ENCODE results near the gene NUP93. TPM values are rescaled to one million over a fixed set of nuclear protein-coding genes. Genes with fewer than 3 reads are reported as not detected.

The NUP93 gene
- polyA plus RNA-seq, 1 of the 3 experiments (the other 2 are of a cell fraction): 43.1 TPM

DNA sequence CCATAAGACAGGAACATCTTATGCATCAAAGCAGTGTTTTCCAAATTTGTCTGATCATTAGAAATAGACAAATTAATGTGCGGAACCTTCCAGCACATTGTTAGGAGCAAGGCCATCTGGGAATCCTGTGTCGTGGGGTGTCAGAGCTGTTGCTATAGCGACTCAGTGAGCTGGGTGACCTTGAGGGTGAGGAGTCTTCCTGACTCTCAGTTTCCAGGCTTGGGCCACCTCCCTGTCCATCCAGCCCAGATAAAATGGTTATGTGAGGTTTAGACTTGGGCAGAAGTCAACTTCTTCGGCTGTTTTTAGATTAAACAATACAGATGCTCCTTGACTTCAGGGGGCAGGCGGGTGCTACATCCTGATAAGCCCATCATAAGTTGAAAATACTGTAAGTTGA is 27.1 kb upstream of the NUP93 start (continued):
- TF ChIP-seq YY1 (IDR thresholded peaks at IDR 0.05; ENCODE audit: low read depth): no peak
- TF ChIP-seq EP300 (IDR thresholded peaks at IDR 0.05; ENCODE audit: borderline replicate concordance in 1 of 2, low read depth in 1 of 2, low read length in 1 of 2): no peak
- TF ChIP-seq, protein P1, sequence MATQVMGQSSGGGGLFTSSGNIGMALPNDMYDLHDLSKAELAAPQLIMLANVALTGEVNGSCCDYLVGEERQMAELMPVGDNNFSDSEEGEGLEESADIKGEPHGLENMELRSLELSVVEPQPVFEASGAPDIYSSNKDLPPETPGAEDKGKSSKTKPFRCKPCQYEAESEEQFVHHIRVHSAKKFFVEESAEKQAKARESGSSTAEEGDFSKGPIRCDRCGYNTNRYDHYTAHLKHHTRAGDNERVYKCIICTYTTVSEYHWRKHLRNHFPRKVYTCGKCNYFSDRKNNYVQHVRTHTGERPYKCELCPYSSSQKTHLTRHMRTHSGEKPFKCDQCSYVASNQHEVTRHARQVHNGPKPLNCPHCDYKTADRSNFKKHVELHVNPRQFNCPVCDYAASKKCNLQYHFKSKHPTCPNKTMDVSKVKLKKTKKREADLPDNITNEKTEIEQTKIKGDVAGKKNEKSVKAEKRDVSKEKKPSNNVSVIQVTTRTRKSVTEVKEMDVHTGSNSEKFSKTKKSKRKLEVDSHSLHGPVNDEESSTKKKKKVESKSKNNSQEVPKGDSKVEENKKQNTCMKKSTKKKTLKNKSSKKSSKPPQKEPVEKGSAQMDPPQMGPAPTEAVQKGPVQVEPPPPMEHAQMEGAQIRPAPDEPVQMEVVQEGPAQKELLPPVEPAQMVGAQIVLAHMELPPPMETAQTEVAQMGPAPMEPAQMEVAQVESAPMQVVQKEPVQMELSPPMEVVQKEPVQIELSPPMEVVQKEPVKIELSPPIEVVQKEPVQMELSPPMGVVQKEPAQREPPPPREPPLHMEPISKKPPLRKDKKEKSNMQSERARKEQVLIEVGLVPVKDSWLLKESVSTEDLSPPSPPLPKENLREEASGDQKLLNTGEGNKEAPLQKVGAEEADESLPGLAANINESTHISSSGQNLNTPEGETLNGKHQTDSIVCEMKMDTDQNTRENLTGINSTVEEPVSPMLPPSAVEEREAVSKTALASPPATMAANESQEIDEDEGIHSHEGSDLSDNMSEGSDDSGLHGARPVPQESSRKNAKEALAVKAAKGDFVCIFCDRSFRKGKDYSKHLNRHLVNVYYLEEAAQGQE (IDR thresholded peaks at IDR 0.05; ENCODE audit: low read depth, low read length): no peak
- no peak for TF ChIP-seq FOXM1 (IDR thresholded peaks at IDR 0.05; ENCODE audit: low read depth)

DNA sequence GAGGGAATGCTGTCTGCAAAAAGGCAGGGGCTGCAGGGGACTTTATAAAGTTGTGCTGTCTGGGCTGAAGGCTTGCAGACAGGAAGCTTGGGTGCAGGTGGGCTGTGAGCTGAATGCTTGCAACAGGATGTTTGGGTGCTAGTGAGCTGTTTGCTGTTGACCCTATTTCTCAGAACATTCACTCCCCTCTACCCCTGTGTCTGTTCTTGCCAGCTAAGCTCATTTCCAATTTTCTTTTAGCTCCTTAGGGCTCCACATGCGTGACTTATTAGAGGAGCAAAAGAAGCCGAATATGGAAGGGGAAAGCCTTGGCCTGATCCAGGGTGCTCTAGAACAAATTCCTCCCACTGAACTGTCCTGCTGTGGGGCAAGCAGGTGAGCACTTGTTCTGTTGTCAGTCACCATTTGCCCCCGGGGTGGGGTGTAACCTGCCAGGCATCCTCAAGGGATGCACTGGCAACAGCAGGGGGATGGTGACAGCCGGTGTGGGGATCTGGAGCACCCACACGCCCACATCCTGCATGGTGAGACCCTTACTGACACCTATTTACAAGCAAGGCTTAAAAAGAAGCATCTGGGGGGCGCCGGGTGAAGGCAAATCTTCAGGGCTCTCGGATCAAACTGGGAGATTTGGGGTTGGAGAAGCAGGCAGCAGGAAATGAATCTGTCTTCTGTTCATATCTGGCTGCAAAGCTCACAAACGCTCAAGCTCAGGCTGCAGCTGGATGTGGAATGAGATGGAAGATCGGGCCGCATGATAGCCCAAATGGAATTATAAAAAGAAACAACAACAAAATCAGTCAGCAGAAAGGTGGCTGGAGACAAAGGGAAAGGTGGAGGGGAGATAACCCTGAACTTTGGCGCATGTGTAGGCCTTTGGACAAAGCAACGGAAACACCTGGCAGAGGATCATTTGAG is 21.1 kb upstream of the NUP93 start:
- ChIA-PET POLR2A (interaction anchor here (0.6 kb wide), 1 partner anchor 214 kb away, joined by 3 read pairs; no protein-coding TSS in a partner anchor), CTCF (interaction anchor here (0.6 to 3.7 kb wide), 10 partner anchors 19 to 194 kb away, joined by 3 to 15 read pairs (median 4); no protein-coding TSS in a partner anchor)
- 61% methylated on average over 12 of the region's 13 CpGs for WGBS (ENCODE audit: low lambda C conversion rate)
- Histone ChIP-seq H4K20me1 (ENCODE audit: insufficient read depth) (no peaks in the 10 kb centered on the region), H3K9ac (no peak overlapping the region), H3K4me1 (ENCODE audit: control insufficient read depth in 1 of 2, insufficient read depth in 2 of 2, low read depth in 1 of 2, low read length in 1 of 2) (peaks cover 0 to 15% of the 10 kb centered on the region in 2 experiments; a peak in 2 of 4 replicates), H3K9me2 (no peaks in the 10 kb centered on the region), H3K27me3 (ENCODE audit: insufficient read depth) (no peaks in the 10 kb centered on the region), H3K27ac (ENCODE audit: low read depth in 2 of 2, low read length in 1 of 2) (0 out of 4 replicates have a peak overlapping the region, but pooled peaks of 1 of the 2 experiments have one; percentile 19), H3F3A (replicated peaks; ENCODE audit: insufficient read depth) (no peaks in the 10 kb centered on the region), H3K4me2 (no peak overlapping the region), H3K36me3 (replicated peaks in 1 of 2; ENCODE audit: control insufficient read depth in 1 of 2, insufficient read depth in 2 of 2, low read length in 1 of 2) (no peaks in the 10 kb centered on the region), H3K9me3 (no peaks in the 10 kb centered on the region), H2AFZ (ENCODE audit: low read depth) (no peak overlapping the region), H3K4me3 (ENCODE audit: low read depth in 2 of 2, low read length in 1 of 2) (no peak overlapping the region), H3K79me2 (ENCODE audit: insufficient read depth) (no peaks in the 10 kb centered on the region)
- peak; percentile 52 for DNase-seq
- TF ChIP-seq, protein P2, sequence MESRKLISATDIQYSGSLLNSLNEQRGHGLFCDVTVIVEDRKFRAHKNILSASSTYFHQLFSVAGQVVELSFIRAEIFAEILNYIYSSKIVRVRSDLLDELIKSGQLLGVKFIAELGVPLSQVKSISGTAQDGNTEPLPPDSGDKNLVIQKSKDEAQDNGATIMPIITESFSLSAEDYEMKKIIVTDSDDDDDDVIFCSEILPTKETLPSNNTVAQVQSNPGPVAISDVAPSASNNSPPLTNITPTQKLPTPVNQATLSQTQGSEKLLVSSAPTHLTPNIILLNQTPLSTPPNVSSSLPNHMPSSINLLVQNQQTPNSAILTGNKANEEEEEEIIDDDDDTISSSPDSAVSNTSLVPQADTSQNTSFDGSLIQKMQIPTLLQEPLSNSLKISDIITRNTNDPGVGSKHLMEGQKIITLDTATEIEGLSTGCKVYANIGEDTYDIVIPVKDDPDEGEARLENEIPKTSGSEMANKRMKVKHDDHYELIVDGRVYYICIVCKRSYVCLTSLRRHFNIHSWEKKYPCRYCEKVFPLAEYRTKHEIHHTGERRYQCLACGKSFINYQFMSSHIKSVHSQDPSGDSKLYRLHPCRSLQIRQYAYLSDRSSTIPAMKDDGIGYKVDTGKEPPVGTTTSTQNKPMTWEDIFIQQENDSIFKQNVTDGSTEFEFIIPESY (IDR thresholded peaks at IDR 0.05; ENCODE audit: borderline replicate concordance, low read depth): no peak
- TF ChIP-seq EP300 (IDR thresholded peaks at IDR 0.05; ENCODE audit: borderline replicate concordance in 1 of 2, low read depth in 1 of 2, low read length in 1 of 2) (no peak), JUND (IDR thresholded peaks at IDR 0.05) (no peak), TAF1 (IDR thresholded peaks at IDR 0.05; ENCODE audit: borderline replicate concordance, low read depth, low read length) (no peak), GATA2 (CRISPR knock-in tag; IDR thresholded peaks at IDR 0.05) (peak; percentile 64)
- TF ChIP-seq, protein P3, sequence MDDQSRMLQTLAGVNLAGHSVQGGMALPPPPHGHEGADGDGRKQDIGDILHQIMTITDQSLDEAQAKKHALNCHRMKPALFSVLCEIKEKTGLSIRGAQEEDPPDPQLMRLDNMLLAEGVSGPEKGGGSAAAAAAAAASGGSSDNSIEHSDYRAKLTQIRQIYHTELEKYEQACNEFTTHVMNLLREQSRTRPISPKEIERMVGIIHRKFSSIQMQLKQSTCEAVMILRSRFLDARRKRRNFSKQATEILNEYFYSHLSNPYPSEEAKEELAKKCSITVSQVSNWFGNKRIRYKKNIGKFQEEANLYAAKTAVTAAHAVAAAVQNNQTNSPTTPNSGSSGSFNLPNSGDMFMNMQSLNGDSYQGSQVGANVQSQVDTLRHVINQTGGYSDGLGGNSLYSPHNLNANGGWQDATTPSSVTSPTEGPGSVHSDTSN (IDR thresholded peaks at IDR 0.05): no peak
